Measurements from ENCODE around the gene DCAF8. TPM values are rescaled to one million over a fixed set of nuclear protein-coding genes. Genes with fewer than 3 reads are reported as not detected.

The DCAF8 gene
- total and polyA plus RNA-seq, 7 donors = 28.2 to 184 (median 138) TPM

DNA sequence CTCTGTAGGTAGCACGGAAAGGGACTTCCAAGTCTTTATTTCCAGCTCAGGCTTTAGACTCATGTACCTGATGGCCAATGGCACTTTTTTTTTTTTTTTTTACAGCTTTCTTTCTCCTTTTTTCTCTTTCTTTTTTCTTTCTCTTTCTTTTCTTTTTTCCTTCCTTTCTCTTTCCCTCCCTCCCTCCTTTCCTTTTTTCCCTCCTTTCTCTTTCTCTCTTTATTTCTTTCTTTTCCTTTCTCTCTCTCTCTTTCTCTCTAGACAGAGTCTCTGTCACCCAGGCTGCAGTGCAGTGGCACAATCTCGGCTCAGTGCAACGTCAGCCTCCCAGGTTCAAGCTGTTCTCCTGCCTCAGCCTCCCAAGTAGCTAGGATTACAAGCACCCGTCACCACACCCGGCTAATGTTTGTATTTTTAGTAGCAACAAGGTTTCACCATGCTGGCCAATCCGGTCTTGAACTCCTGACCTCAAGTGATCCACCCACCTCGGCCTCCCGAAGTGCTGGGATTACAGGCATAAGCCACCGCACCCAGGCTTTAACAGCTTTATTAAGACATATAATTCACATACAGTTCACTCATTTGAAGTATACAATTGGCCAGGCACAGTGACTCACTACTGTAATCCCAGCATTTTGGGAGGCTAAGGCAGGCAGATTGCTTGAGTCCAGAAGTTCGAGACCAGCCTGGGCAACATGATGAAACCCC is 5.1 kb upstream of the DCAF8 start:
- 52 to 74% methylated on average over 10 of the region's 10 CpGs for WGBS, 2 donors
- Histone ChIP-seq H3K27me3 (no peaks in the 10 kb centered on the region), H3K36me3 (no peaks in the 10 kb centered on the region), H3K9me3 (no peaks in the 10 kb centered on the region), H3K27ac (no peak overlapping the region), H3K4me1 (peaks cover 0 to 6% (median 2%) of the 10 kb centered on the region in 4 donors), H3K4me3 (no peak overlapping the region)
- intact Hi-C loops (cut with DNase I) = loop anchor here (5.0 kb wide), 1 partner anchor 485 kb away; the partner anchor contains the start of gene DUSP23
- no peak for DNase-seq
- TF ChIP-seq, protein P1, sequence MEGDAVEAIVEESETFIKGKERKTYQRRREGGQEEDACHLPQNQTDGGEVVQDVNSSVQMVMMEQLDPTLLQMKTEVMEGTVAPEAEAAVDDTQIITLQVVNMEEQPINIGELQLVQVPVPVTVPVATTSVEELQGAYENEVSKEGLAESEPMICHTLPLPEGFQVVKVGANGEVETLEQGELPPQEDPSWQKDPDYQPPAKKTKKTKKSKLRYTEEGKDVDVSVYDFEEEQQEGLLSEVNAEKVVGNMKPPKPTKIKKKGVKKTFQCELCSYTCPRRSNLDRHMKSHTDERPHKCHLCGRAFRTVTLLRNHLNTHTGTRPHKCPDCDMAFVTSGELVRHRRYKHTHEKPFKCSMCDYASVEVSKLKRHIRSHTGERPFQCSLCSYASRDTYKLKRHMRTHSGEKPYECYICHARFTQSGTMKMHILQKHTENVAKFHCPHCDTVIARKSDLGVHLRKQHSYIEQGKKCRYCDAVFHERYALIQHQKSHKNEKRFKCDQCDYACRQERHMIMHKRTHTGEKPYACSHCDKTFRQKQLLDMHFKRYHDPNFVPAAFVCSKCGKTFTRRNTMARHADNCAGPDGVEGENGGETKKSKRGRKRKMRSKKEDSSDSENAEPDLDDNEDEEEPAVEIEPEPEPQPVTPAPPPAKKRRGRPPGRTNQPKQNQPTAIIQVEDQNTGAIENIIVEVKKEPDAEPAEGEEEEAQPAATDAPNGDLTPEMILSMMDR (IDR thresholded peaks at IDR 0.05) = no peak
- TF ChIP-seq EP300 (IDR thresholded peaks at IDR 0.05) = no peak
- no peak for TF ChIP-seq POLR2A (IDR thresholded peaks at IDR 0.05)
- TF ChIP-seq POLR2AphosphoS5 (IDR thresholded peaks at IDR 0.05) = no peak

DNA sequence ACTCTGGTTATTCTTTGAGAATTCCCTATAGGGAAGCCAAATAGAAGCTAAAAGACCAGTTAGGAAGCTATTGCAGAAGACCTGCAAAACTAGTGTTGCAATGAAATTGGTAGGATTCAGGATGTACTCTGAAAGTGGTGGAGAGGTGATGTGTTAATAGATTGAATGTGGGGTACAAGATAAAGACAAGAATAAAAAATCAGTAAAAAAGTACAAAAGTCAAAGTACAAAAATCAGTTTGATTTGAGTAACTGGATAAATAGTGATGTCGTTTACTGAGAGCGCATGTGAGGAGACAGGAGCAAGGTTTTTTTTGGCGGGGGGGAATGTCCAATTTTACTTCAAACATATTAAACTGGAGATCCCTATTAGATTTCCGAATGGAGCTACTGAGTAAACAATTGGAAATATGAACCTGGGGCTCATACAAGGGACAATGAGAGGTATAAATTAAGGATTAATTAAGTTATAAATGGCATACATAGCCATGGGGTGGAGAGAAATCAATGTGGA is 2.5 kb upstream of the DCAF8 start:
- Histone ChIP-seq H3K27ac (no peak overlapping the region), H3K4me3 (no peak overlapping the region), H3K27me3 (no peaks in the 10 kb centered on the region), H3K9me3 (no peaks in the 10 kb centered on the region), H3K4me1 (peaks cover 0 to 22% (median 18%) of the 10 kb centered on the region in 4 donors), H3K36me3 (no peaks in the 10 kb centered on the region)
- intact Hi-C loops (cut with DNase I) = loop anchor here (5.0 kb wide), 1 partner anchor 483 kb away; the partner anchor contains the start of gene DUSP23
- 89 to 90% methylated on average over 4 of the region's 4 CpGs for WGBS, 2 donors
- DNase-seq = no peak
- TF ChIP-seq, protein P1 (IDR thresholded peaks at IDR 0.05) = no peak
- TF ChIP-seq POLR2A (IDR thresholded peaks at IDR 0.05) (no peak), EP300 (IDR thresholded peaks at IDR 0.05) (no peak), POLR2AphosphoS5 (IDR thresholded peaks at IDR 0.05) (no peak)

DNA sequence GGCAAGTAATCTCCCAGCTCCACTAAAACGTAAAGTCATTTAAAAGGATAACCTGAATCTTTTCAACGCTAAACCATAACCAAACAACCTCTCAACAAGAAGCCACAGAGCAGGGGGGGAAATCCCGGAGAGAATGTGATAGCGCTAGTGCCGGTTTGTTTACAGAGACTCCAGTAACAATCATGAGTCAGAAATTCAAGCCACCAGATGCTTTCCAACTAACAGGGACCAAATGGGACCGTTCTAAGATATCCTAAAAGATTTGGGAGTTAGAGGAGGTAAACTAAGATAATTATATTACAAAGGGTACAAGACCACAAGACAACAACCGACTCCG is 825 bp downstream of the DCAF8 start:
- intact Hi-C loops (cut with DNase I) = no loop called here
- Histone ChIP-seq H3K27ac (peak overlapping the region; percentile 97 to 98 (median 98)), H3K9me3 (no peaks in the 10 kb centered on the region), H3K4me1 (peaks cover 0 to 53% (median 47%) of the 10 kb centered on the region in 4 donors), H3K36me3 (no peaks in the 10 kb centered on the region), H3K27me3 (no peaks in the 10 kb centered on the region), H3K4me3 (peak overlapping the region; percentile 81 to 96 (median 90))
- peak in 3 of 4 donors; percentile 2 to 40 (median 5) for TF ChIP-seq POLR2AphosphoS5 (IDR thresholded peaks at IDR 0.05)
- TF ChIP-seq POLR2A (IDR thresholded peaks at IDR 0.05) = no peak
- peak in 1 of 4 donors; percentile 42 for TF ChIP-seq EP300 (IDR thresholded peaks at IDR 0.05)
- 0 to 1% methylated on average over 8 of the region's 8 CpGs for WGBS, 2 donors
- DNase-seq = no peak

DNA sequence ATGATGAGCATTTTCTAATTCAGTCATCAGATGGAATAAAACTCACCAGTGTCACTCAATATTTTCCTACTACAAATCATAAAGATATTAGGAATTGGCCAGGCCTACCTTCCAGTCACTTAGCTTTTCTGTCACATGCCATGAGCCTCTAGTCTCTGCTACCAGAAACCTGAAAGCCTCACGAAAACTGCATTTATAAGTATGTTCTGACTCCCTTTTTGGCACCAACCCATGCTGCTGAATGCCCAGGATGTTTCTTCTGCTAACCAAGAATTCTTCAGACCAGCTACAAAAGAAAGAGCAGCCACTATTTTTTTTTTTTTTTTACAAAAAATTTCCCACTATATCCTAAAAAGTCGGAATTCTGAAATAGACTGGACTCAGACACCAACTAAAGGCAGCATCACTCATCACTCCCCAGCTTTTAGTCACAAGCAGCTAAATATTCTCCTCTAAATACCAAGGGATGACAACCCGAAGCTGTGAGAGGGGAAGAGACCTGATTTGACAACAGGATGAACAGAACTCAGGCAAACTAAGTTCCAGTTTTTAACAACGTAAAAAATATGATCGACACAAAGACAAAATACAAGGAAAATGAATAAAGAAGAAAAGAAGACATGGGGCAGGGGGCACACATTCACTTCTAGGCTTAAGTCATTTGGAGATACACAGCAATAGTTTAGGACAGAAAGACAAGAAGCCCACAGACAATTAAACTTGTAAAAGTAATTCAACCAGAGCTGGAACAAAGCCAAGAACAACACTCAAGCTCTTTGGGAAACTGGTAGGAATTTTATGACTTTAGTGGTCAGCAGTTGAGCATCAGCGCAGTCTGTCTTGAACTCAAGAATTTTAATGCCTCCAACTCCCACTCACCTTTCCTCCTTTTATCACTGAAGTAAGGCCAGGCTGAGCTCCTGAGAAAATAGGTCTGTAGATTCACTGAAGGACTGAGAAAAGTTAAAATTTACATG is 1.7 kb downstream of the DCAF8 start:
- peaks cover 0 to 62% (median 56%) of the 10 kb centered on the region in 4 donors for H3K4me1 ChIP-seq
- H3K36me3 ChIP-seq = no peaks in the 10 kb centered on the region
- H3K27ac ChIP-seq = peak overlapping the region; percentile 97 to 98 (median 98)
- no peaks in the 10 kb centered on the region for H3K9me3 ChIP-seq
- intact Hi-C loops (cut with DNase I) = no loop called here
- TF ChIP-seq EP300 (IDR thresholded peaks at IDR 0.05) (no peak), POLR2AphosphoS5 (IDR thresholded peaks at IDR 0.05) (peak in 1 of 4 donors; percentile 9)
- no peak for DNase-seq
- H3K4me3 ChIP-seq = peak overlapping the region in 3 of 4 donors; percentile 81 to 91 (median 88)
- 45 to 49% methylated on average over 6 of the region's 6 CpGs for WGBS, 2 donors
- H3K27me3 ChIP-seq = no peaks in the 10 kb centered on the region

DNA sequence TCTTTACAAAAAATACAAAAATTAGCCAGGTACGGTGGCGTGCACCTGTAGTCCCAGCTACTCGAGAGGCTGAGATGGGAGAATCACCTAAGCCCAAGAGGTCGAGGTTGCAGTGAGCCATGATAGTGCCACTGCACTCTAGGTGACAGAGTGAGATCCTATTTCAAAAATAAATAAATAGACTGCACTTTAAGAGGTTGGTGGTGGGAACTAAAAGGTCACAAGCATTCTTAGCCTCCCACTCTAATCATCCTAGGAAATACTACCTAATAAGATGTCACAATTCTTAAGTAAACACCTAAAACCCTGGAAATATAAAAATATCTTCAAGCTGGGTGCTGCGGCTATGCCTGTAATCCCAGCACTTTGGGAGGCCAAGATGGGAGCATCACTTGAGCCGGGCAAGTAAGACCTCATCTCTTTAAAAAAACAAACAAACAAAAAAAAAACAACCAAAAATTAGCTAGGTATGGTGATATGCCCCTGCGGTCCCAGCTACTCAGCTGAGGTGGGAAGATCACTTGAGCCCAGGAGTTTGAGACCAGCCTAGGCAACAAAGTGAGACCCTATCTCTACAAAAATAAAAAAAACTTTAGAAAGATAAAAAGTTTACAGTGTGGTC is 4.1 kb downstream of the DCAF8 start:
- Histone ChIP-seq H3K27ac (peak overlapping the region in 2 of 4 donors; percentile 58 to 63), H3K36me3 (peaks cover 0 to 6% (median 0%) of the 10 kb centered on the region in 4 donors), H3K27me3 (no peaks in the 10 kb centered on the region), H3K4me1 (peaks cover 0 to 67% (median 59%) of the 10 kb centered on the region in 4 donors), H3K4me3 (no peak overlapping the region), H3K9me3 (no peaks in the 10 kb centered on the region)
- DNase-seq = no peak
- TF ChIP-seq POLR2AphosphoS5 (IDR thresholded peaks at IDR 0.05) (no peak), POLR2A (IDR thresholded peaks at IDR 0.05) (no peak)
- TF ChIP-seq, protein P1 (IDR thresholded peaks at IDR 0.05) = no peak
- WGBS, 2 donors = 96% methylated on average over 7 of the region's 7 CpGs
- intact Hi-C loops (cut with DNase I) = no loop called here
